ENCODE data around the gene ACKR1. TPM values are rescaled to one million over a fixed set of nuclear protein-coding genes. Genes with fewer than 3 reads are reported as not detected.

The ACKR1 gene
- total RNA-seq, 1 experiment from 2014 or later, result not detected

- Histone ChIP-seq H3K27ac (ENCODE audit: low read length) (no peak overlapping the region), H3K9me3 (ENCODE audit: control insufficient read depth, insufficient read depth, low read depth, low read length) (no peaks in the 10 kb centered on the region), H3K27me3 (ENCODE audit: control insufficient read depth, insufficient read depth, low read length) (no peaks in the 10 kb centered on the region), H3K4me3 (ENCODE audit: low read depth in 2 of 2, low read length in 2 of 2) (no peak overlapping the region), H3K36me3 (ENCODE audit: control insufficient read depth, insufficient read depth, low read length) (no peaks in the 10 kb centered on the region), H3K4me1 (ENCODE audit: control insufficient read depth, insufficient read depth, low read length) (no peaks in the 10 kb centered on the region)
- POLR2A ChIA-PET, result no interaction called here
- no peak for DNase-seq (ENCODE audit: low read depth, low spot score)
- intact Hi-C loops (cut with micrococcal nuclease; ENCODE audit: unreplicated experiment), result no loop called here
- in situ Hi-C loops (cut with HindIII; ENCODE audit: low pct_unique_long_range_greater_than_20kb, low sequenced_read_pairs), result no loop called here
- CTCF ChIA-PET, result no interaction called here
- TF ChIP-seq TCF7L2 (IDR thresholded peaks at IDR 0.05; ENCODE audit: low read depth, low read length) (no peak), POLR2AphosphoS5 (IDR thresholded peaks at IDR 0.05; ENCODE audit: low read depth, low read length) (no peak), CTCF (IDR thresholded peaks at IDR 0.05) (no peak), SIN3A (IDR thresholded peaks at IDR 0.05; ENCODE audit: borderline replicate concordance, insufficient read depth, low read depth, low read length) (no peak)
- TF ChIP-seq, protein P1, sequence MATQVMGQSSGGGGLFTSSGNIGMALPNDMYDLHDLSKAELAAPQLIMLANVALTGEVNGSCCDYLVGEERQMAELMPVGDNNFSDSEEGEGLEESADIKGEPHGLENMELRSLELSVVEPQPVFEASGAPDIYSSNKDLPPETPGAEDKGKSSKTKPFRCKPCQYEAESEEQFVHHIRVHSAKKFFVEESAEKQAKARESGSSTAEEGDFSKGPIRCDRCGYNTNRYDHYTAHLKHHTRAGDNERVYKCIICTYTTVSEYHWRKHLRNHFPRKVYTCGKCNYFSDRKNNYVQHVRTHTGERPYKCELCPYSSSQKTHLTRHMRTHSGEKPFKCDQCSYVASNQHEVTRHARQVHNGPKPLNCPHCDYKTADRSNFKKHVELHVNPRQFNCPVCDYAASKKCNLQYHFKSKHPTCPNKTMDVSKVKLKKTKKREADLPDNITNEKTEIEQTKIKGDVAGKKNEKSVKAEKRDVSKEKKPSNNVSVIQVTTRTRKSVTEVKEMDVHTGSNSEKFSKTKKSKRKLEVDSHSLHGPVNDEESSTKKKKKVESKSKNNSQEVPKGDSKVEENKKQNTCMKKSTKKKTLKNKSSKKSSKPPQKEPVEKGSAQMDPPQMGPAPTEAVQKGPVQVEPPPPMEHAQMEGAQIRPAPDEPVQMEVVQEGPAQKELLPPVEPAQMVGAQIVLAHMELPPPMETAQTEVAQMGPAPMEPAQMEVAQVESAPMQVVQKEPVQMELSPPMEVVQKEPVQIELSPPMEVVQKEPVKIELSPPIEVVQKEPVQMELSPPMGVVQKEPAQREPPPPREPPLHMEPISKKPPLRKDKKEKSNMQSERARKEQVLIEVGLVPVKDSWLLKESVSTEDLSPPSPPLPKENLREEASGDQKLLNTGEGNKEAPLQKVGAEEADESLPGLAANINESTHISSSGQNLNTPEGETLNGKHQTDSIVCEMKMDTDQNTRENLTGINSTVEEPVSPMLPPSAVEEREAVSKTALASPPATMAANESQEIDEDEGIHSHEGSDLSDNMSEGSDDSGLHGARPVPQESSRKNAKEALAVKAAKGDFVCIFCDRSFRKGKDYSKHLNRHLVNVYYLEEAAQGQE (IDR thresholded peaks at IDR 0.05; ENCODE audit: insufficient read depth in 1 of 2, low read depth in 2 of 2, low read length in 1 of 2), result no peak
- no TSS peak for BruUV-seq (replicated peaks)
- no peak for ATAC-seq
These were observed 46.1 kb downstream of the ACKR1 start for GRCh38 chr1:159250638-159251216.

Other genes with a start within 250 kb of the ACKR1 start
- gene IFI16, start 195.0 kb upstream of the ACKR1 start, total RNA-seq (2021; ENCODE audit: unreplicated experiment), result 0.36 TPM
- not detected for gene AIM2, start 128.1 kb upstream of the ACKR1 start, total RNA-seq (2021; ENCODE audit: unreplicated experiment)
- 0.28 TPM for gene CADM3, start 33.3 kb upstream of the ACKR1 start, total RNA-seq (2021; ENCODE audit: unreplicated experiment)
- not detected for gene FCER1A, start 97.5 kb downstream of the ACKR1 start, total RNA-seq (2021; ENCODE audit: unreplicated experiment)
- gene OR10J4, start 227.3 kb downstream of the ACKR1 start, total RNA-seq (2021; ENCODE audit: unreplicated experiment), result not detected
- gene OR10J1, start 234.8 kb downstream of the ACKR1 start, total RNA-seq (2021; ENCODE audit: unreplicated experiment), result not detected

Measured in Panc1 (cell line).